GM19240 (cell line): ENCODE data around the gene SLC25A4.
"Not testable (repeated sequence)": the region's sequence is repeated elsewhere in the genome, so short reads cannot be mapped to it uniquely, and the experiment has no call there.

ENCODE experiments used
- DNase-seq: peaks from one replicate; pipeline ENCODE4 v3.0.0; 2011; ENCODE audit warnings: low spot score; ENCODE audit not compliant: insufficient read length

The SLC25A4 gene

GRCh38 chr4:185179488-185179887 is 36.4 kb downstream of the SLC25A4 start:
- no peak for DNase-seq

- DNase-seq = no peak
Measured at GRCh38 chr4:185182239-185182638, 39.2 kb downstream of the SLC25A4 start.

- no peak for DNase-seq
Measured at GRCh38 chr4:185183622-185184281, 40.7 kb downstream of the SLC25A4 start.

- DNase-seq = no peak
Measured at GRCh38 chr4:185186769-185187168, 43.7 kb downstream of the SLC25A4 start.

- DNase-seq = no peak
Measured at GRCh38 chr4:185189606-185190305, 46.7 kb downstream of the SLC25A4 start.

- DNase-seq = no peak
Measured at GRCh38 chr4:185190306-185190856, 47.3 kb downstream of the SLC25A4 start.

- no peak for DNase-seq
Measured at GRCh38 chr4:185192059-185192458, 49.0 kb downstream of the SLC25A4 start.

GRCh38 chr4:185194924-185195888 is 52.1 kb downstream of the SLC25A4 start:
- DNase-seq = no peak

GRCh38 chr4:185196437-185196836 is 53.4 kb downstream of the SLC25A4 start:
- DNase-seq = no peak

- not testable (repeated sequence) for DNase-seq
Measured at GRCh38 chr4:185198189-185198588, 55.1 kb downstream of the SLC25A4 start.
